GM18526 (cell line): Measurements from ENCODE around the gene DIPK1B.

ENCODE experiments used
- POLR2A ChIP-seq: IDR thresholded peaks from 3 replicates; pipeline ENCODE4 v1.6.1; 2011; ENCODE audit not compliant: insufficient read length; ENCODE audit errors: extremely low read depth

DIPK1B gene

GRCh38 chr9:136771907-136772415 is 59.6 kb downstream of the DIPK1B start:
- no peak for TF ChIP-seq POLR2A

GRCh38 chr9:136773386-136774044 is 61.1 kb downstream of the DIPK1B start:
- no peak for TF ChIP-seq POLR2A
